HS-27A (cell line): ENCODE results near the gene TBXA2R.
"Not testable (repeated sequence)": the region's sequence is repeated elsewhere in the genome, so short reads cannot be mapped to it uniquely, and the experiment has no call there.

Experiments used
- DNase-seq: peaks from one replicate; pipeline ENCODE4 v3.0.0-alpha.2; 2012; ENCODE audit warnings: low read depth, missing footprints

Gene TBXA2R

DNA sequence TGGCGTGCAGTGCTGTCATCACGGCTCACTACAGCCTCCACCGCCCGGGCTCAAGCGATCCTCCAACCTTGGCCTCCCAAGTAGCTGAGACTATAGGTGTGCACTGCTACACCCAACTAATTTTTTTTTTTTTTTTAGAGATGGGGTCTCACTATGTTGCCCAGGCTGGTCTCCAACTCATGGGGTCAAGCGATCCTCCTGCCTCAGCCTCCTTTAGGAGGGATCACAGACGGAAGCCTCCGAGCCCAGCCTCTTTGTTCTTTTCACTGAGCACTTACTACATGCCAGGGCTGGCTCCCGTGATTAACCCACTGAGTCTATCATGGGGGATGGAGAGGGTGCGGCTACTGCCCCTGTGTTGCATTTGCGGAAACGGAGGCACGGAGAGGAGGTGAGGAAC, 32.8 kb upstream of the TBXA2R start:
- no peak for DNase-seq

- DNase-seq, result no peak
These were observed 31.8 kb upstream of the TBXA2R start for GRCh38 chr19:3638208-3639193.

GRCh38 chr19:3637621-3638020, 30.9 kb upstream of the TBXA2R start:
- no peak for DNase-seq

- DNase-seq, result no peak
These were observed 30.3 kb upstream of the TBXA2R start for GRCh38 chr19:3636962-3637361.

DNA sequence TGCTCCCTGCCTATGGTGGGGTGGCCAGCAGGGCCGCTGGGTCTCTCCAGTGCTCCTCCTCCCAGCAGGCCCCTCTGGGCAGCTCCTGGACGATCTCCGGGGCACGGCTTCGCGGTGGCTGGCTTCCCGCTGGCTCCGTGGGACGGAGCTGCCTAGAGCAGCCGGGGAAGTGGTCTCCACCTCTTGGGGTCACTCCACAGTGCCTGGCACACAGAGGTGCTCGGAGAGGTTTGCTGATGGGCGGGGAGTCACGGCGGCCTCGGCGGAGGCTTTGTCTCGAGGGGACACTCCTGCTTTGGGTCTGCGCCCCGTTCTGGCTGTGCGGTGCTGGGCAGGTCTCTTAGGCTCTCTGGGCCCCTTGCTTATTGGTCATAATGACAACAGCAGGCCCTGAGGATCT, 29.8 kb upstream of the TBXA2R start:
- DNase-seq, result no peak

GRCh38 chr19:3634496-3635045, 27.9 kb upstream of the TBXA2R start:
- DNase-seq, result no peak

DNA sequence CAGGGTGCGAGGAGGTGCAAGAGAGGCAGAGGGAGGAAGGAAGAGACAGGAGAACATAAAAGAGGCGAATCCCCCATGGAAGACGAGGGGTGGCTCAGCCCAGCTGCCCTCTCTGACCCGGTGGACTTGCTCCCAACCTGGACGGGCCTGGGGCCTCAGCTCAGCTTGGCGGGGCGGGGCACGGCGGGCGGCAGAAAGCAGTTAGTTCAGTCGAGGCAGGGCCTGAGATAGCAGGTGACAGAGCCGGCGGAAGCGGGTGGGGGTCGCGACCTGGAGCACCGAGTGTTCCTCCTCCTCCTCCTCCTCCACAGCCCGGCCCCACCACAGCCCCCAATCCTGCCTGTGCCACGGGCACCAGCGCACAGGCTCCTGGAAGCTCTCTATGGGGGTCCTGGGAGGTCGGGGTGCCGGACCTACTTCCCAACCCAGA, 26.9 kb upstream of the TBXA2R start:
- DNase-seq, result no peak

DNA sequence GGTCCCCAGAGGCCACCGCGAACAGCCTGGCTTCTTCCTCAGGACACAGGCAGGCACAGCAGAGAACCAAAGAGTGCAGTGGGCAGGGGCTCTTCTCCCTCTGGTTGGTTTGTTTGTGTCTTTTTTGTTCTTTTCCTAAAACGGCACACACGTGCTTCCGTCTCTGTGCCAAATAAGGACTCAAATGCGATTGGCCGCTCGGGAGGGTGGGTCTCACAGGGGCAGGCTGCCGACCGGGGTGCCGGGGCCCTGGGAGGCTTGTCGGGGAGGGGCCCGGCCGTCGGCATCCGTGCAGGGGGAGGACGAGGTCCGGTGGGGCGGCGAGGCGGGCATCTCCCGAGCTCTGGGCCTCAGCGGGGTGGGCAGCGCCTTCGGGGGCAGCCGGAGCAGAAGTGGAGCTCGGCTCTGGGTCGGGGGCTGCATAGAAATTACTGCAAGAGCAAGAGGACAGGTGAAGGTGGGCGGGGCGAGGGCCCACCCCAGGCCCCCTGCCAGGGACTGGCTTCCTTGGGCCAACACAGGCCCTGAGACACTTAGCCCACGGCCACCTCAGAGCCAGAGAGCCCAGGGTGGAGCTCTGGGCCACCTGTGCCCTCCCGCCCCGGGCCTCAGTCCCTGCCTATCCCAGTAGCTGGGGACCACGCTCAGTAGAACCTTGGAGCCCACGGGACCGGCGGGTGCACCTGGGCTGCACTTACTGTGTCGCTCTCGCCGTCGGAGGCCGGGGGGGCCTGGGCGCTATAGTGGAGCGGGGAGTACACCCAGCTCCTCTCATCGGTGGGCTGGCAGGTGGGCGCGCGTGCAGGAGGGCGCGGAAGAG, 26.3 kb upstream of the TBXA2R start:
- DNase-seq, result no peak

- DNase-seq, result no peak
These were observed 25.4 kb upstream of the TBXA2R start for GRCh38 chr19:3632098-3632497.

DNA sequence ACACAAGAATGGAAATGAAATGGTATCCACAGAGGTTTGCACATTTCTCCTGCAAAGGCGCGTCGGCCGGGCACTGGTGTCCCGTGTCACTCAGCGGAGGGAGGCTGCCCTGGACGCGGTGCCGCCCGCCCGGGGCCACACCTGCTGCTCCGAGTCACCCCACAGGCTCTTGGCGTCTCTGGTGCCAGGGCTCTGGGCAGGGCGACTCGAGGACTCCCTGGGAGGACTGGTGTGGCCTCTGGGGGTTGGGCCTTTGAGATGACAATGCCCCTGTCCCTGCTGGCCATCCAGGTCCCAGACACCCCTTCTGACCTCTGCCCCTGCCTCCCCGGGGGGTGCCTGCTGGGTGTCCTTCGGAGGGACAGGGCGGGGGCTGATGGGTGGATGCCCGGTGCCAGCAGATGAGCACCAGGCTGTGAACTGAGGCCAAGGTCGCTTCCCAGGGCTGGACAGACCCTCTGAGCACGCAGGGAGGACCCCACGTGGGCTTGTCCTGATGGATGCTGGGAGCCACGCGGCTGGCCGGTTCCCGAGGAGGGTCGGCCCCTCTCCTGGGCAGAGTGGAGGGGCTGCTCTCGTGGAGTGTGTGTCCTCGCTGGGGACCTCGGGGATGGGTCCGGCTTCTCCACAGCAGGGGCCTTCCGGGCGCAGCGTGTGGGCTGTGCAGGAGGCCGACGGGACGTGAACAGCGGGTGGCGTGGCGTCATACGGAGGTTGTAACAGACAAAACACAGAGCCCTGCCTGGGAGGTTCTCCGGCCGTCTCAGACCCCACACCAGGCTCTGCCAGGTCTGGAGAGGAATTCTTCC, 24.6 kb upstream of the TBXA2R start:
- DNase-seq, result no peak

DNA sequence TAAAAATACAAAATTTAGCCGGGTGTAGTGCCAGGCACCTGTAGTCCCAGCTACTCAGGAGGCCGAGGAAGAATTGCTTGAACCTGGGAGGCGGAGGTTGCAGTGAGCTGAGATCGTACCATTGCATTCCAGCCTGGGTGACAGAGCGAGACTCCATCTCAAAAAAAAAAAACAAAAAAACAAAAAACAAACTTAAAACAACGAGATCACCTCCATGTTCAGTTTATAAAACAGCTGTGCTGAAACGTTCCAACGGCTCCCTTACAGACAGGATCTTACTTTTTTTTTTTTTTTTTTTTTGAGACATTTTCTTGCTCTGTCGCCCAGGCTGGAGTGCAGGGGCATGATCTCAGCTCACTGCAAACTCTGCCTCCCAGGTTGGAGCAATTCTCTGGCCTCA, 22.1 kb upstream of the TBXA2R start:
- DNase-seq, result not testable (repeated sequence)

DNA sequence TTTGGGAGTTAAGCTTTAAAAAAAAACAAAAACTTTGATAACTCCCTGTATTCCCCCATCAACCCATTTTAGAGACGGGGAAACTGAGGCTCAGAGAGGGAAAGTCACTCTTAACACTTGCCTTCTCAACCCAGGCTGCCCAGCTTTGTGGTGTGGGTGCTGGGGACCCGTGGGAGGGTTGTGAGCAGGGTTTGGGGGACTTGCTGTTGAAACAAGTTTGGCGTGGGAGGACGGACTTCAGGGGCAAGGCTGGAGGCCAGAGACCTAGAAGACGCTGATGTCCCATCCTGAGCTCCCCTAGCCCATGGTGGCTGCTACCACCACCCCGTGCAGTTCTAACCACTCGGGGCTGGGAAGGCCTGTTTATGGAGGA, 20.7 kb upstream of the TBXA2R start:
- no peak for DNase-seq

GRCh38 chr19:3626473-3627350, 20.0 kb upstream of the TBXA2R start, which contains the start of gene CACTIN:
Gene CACTIN (minus strand): TSS chr19:3626790. CDS start chr19:3626762, 28 bp downstream.
- peak; percentile 92 for DNase-seq

DNA sequence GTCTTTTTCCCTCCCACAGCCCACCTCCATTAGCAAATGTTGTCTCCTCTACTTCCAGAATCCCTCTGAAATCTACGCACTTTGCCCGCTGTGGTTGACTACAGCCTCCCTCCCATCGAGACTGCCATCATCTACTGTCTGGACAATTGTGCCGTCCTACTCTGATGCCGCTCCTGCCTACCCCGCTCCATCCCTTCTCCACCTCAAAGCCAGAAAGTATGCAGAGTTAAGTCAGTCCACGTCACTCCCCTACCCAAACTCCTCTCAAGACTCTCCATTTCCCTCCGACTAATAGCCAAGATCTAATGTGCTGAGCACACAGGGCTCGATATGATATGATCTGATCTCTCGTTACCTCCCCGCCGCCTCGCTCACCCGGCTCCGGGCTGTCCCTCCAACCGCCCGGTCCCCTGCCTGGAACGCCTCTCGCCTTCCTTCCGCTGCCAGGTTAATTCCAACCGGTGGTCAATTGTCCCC, 19.4 kb upstream of the TBXA2R start:
- no peak for DNase-seq

DNA sequence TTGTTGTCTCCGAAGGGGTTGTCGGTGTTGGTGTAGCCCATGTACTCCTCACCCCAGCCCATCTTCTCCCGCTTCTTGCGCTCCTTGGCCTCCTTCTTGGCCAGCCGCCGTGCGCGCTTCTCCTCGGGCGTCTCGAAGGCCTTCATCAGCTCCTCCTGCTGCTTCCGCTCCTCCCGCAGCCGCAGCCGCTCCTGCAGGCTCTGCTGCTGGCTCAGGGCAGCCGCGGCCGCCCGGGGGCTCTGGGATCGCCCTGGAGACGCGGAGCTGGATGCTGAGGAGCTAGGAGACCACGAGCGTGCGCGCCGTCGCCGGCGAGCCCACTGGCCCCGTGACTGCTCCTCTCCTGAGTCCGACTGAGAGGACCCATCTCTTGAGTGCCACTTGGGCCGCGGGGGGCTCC, 17.0 kb upstream of the TBXA2R start:
- DNase-seq, result no peak

DNA sequence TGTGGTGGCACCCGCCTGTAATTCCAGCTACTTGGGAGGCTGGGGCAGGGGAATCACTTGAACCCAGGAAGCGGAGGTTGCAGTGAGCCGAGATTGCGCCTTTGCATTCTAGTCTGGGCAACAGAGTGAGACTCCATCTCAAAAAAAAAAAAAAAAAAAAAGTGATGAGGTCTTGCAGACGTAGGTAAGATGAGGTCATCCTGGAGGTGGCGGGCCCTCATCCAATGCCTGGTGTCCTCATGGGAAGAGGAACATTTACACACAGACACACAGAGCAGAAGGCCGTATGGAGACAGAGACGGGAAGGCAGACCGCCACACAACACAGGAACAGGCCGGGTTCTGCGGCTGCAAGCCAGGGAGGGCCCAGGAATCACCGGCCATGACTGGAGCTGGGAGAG, 15.5 kb upstream of the TBXA2R start:
- no peak for DNase-seq

DNA sequence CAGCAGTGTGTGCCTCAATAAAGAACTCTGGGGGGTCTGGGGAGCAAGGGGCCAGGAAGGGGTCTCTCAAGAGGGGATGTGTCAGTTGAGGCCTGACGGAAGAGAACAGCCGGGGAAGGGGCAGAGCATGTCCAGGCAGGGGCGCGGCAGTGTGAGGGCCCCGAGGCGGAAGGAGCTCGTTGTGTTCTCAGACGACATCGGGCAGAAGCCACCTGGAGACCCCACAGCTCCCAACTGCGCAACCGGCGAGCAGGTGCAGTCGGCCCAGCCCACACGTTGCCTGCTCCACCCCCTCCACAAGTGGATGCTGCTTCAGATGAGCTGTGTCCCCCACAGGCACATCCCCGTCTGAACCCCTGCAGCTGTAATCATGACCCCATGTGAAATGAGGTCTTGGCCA, 15.0 kb upstream of the TBXA2R start:
- DNase-seq, result no peak

DNA sequence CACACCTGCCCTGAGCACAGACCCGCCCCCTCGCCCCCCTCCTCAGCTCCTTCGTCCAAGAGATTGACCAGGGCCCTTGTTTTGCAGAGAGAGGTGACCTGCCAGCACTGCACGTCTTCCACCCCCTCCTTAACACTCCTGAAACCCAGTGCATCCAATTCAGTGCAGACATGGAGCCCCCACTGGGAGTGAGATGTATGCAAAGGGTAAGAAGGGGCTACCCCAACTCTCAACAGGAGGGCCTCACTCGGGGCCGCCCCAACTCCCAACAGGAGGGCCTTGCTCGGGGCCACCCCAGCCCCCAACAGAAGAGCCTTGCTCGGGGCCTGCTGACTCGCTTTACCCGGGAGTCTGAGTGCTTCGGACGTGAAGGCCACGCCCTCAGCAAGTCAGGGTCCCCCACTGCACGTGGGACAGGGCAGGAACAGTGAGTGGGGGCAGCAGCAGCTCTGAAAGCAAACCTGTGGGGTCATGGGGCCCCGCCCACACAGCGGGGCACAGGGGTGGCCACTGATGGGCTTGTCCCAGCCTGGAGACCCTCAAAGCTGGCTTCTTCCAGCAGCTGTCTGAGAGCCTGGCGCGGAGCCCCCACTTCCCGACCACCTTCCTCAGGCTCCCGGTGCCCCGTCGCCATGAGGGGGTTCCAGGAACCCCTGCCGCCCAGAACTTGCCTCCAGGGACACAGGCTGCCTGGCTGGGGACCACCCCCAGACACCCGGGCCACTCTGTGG, 14.3 kb upstream of the TBXA2R start:
- no peak for DNase-seq

DNA sequence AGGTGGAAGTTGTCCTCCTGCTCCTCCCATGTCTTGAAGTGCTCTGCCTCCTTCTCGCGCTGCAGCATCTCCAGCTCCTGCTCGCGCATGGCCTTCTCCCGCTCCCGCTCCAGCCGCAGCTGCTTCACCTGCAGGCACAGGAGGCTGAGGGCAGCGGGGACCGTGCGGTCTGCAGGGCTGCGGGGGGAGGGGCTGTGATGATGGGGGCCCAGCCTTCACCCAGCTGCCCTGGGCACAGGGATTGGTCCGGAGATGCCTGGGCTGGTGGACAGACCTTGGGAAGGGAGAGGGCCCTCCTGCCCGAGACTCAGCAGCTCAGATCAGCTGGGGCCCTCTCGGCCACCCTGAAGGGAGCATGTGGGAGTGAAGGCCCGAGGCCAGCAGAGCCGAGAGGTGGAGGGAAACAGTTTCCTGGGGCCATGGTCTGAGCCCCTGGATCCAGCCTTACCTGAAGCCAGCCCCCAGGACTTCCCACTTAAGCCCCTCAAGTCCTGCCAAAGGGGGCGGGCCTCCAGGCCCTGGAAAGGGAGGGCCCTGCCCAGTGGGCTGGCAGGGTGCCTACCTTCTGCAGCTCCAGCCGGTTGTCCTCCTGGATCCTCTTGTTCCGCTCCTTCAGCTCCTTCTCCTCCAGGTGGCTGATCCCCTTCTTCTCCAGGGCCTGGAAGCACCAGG, 13.6 kb upstream of the TBXA2R start:
- no peak for DNase-seq
